ENCODE results near the gene FGD4. TPM values are rescaled to one million over a fixed set of nuclear protein-coding genes. Genes with fewer than 3 reads are reported as not detected.
A peak's percentile ranks its signal among the peaks of the same experiment; 100 is the strongest.

Gene FGD4
- total and polyA plus RNA-seq, 2 of the 4 experiments (the other 2 are of a cell fraction) = 2.1 to 8.8 TPM

GRCh38 chr12:32589165-32589865, 190.0 kb downstream of the FGD4 start:
- 0 out of 2 replicates have a peak overlapping the region, but pooled peaks have one; percentile 31 for H3K14ac ChIP-seq (replicated peaks; ENCODE audit: low read depth, low read length)
- no peak overlapping the region for H2BK120ac ChIP-seq (ENCODE audit: low read depth, low read length)
- ChIA-PET POLR2A (ENCODE audit: unreplicated experiment) (no interaction called here), CTCF (no interaction called here)
- no peaks in the 10 kb centered on the region for H3K9me3 ChIP-seq (ENCODE audit: control insufficient read depth, insufficient read depth, low read length)
- no peak overlapping the region for H3K18ac ChIP-seq (ENCODE audit: low read depth, low read length)
- DNase-seq = no peak
- peaks cover 5% of the 10 kb centered on the region for H3K4me1 ChIP-seq (ENCODE audit: control insufficient read depth, insufficient read depth, low read length)
- in situ Hi-C loops (cut with MboI; ENCODE audit: low sequenced_read_pairs) (no loop called here), intact Hi-C loops (cut with micrococcal nuclease) (no loop called here), dilution Hi-C loops (cut with HindIII; ENCODE audit: low sequenced_read_pairs, unreplicated experiment) (no loop called here)
- no peak overlapping the region for H4K5ac ChIP-seq (ENCODE audit: low read depth, low read length)
- peaks cover 5% of the 10 kb centered on the region; the same call in 1 of the 2 replicates for H3K36me3 ChIP-seq (ENCODE audit: control insufficient read depth, insufficient read depth, low read length)
- ATAC-seq (ENCODE audit: low read depth) = peak; percentile 37
- no CpG with 5 or more reads among the region's 4 CpGs for WGBS, 2 experiments (ENCODE audit: extremely low coverage in 2 of 2, insufficient read length in 1 of 2)
- H3K23ac ChIP-seq (ENCODE audit: low read depth, low read length) = no peak overlapping the region; the same call in 1 of the 2 replicates
- H3K27ac ChIP-seq (ENCODE audit: insufficient read depth, low read length) = no peak overlapping the region
- no peak overlapping the region for H4K8ac ChIP-seq (ENCODE audit: low read depth in 2 of 2, low read length in 2 of 2)
- peaks cover 5 to 45% of the 10 kb centered on the region in 2 experiments for H3K79me1 ChIP-seq (ENCODE audit: low read depth in 1 of 2, low read length in 2 of 2)
- H2BK5ac ChIP-seq (ENCODE audit: low read depth, low read length, poor library complexity, severe bottlenecking) = no peak overlapping the region
- no peak overlapping the region for H2AFZ ChIP-seq (replicated peaks; ENCODE audit: low read length, poor library complexity)
- H3K9me1 ChIP-seq (ENCODE audit: insufficient read depth, low read length) = peaks cover 23% of the 10 kb centered on the region
- no peak overlapping the region for H3K9ac ChIP-seq (ENCODE audit: low read depth, low read length)
- no peak overlapping the region for H2BK15ac ChIP-seq (ENCODE audit: low read depth, low read length)
- H3K4me3 ChIP-seq (ENCODE audit: insufficient read depth, low read depth, low read length) = no peak overlapping the region
- H3K56ac ChIP-seq (ENCODE audit: extremely low read depth, insufficient read depth, low read length) = no peak overlapping the region
- no peaks in the 10 kb centered on the region for H3K27me3 ChIP-seq (ENCODE audit: control insufficient read depth, insufficient read depth, low read length)
- peaks cover 15% of the 10 kb centered on the region; the same call in 1 of the 2 replicates for H4K20me1 ChIP-seq (ENCODE audit: insufficient read depth, low read length)
- H4K91ac ChIP-seq (ENCODE audit: insufficient read depth, low read depth, low read length) = no peak overlapping the region
- BruUV-seq (replicated peaks) = no TSS peak
- TF ChIP-seq RCOR1 (IDR thresholded peaks at IDR 0.05; ENCODE audit: insufficient replicate concordance, low read length) (no peak), MXI1 (IDR thresholded peaks at IDR 0.05; ENCODE audit: borderline replicate concordance, low read depth, low read length) (no peak), RAD21 (IDR thresholded peaks at IDR 0.05; ENCODE audit: low read length) (no peak), MAZ (IDR thresholded peaks at IDR 0.05; ENCODE audit: borderline replicate concordance, low read depth, low read length) (no peak), FOS (IDR thresholded peaks at IDR 0.05; ENCODE audit: low read depth, low read length) (no peak), CTCF (conservative IDR thresholded peaks at IDR 0.05; ENCODE audit: low read depth, low read length) (no peak), ELK1 (IDR thresholded peaks at IDR 0.05; ENCODE audit: borderline replicate concordance, low read depth, low read length) (no peak), POLR2A (IDR thresholded peaks at IDR 0.05; ENCODE audit: low read depth, low read length) (no peak), RFX5 (IDR thresholded peaks at IDR 0.05; ENCODE audit: low read depth, low read length) (no peak), SMC3 (IDR thresholded peaks at IDR 0.05; ENCODE audit: low read depth, low read length) (no peak), BHLHE40 (IDR thresholded peaks at IDR 0.05; ENCODE audit: low read depth, low read length) (no peak), CHD1 (IDR thresholded peaks at IDR 0.05; ENCODE audit: low read depth, low read length) (no peak), USF2 (IDR thresholded peaks at IDR 0.05; ENCODE audit: low read depth, low read length) (no peak), CEBPB (IDR thresholded peaks at IDR 0.05; ENCODE audit: low read depth, low read length) (no peak)
- no peak overlapping the region for H2AK5ac ChIP-seq (ENCODE audit: low read depth, low read length)
- no peak overlapping the region for H3K4me2 ChIP-seq (ENCODE audit: low read depth, low read length)
- H2BK20ac ChIP-seq (ENCODE audit: low read depth, low read length) = no peak overlapping the region
- no peak overlapping the region for H3K4ac ChIP-seq (ENCODE audit: low read depth, low read length)
- H2AK9ac ChIP-seq (replicated peaks; ENCODE audit: low read depth, low read length, poor library complexity) = no peak overlapping the region

Data from IMR-90 (cell line).